MCF 10A (cell line): ENCODE measurements around the gene MSI2. TPM values are rescaled to one million over a fixed set of nuclear protein-coding genes. Genes with fewer than 3 reads are reported as not detected.
A peak's percentile ranks its signal among the peaks of the same experiment; 100 is the strongest.

Experiments
- Bru-seq: library from RNA; stranded (reverse); fragments of 400-500 nt; gene quantifications from one replicate; lab custom pipeline; 2021; lab: Mats Ljungman, UMichigan
- BruChase-seq, 2 experiments: library from RNA; stranded (reverse); fragments of 400-500 nt; gene quantifications; one replicate each; lab custom pipeline; 2021; lab: Mats Ljungman, UMichigan
- BruUV-seq: library from RNA; stranded (reverse); fragments of 400-500 nt; replicated peaks from 2 replicates; lab custom pipeline; 2021; lab: Mats Ljungman, UMichigan
- CTCF ChIA-PET: fragments of 300-600 bp; sonication (Branson Sonifier 250); formaldehyde crosslinking; extraction: SDS; loops from one replicate; lab custom pipeline; 2021; ENCODE audit warnings: antibody characterized with exemption, inconsistent platforms; lab: Yijun Ruan, JAX
- POLR2A ChIA-PET: fragments of 300-600, 350-650 bp; sonication (Branson Sonifier 250); formaldehyde crosslinking; extraction: SDS; loops from one replicate; lab custom pipeline; 2020; ENCODE audit warnings: antibody characterized with exemption, inconsistent platforms; lab: Yijun Ruan, JAX
- DNase-seq: peaks from one replicate; pipeline ENCODE4 v3.0.0-alpha.2; 2018; ENCODE audit not compliant: unreplicated experiment
- H3K27ac Mint-ChIP-seq: one replicate; pipeline ENCODE4 v1.8.0; 2022; ENCODE audit warnings: mild to moderate bottlenecking, low read depth, mixed read lengths; ENCODE audit not compliant: unreplicated experiment
- H3K27me3 Mint-ChIP-seq: one replicate; pipeline ENCODE4 v1.8.0; 2022; ENCODE audit warnings: mixed read lengths; ENCODE audit not compliant: insufficient read depth, unreplicated experiment
- H3K36me3 Mint-ChIP-seq: one replicate; pipeline ENCODE4 v1.8.0; 2022; ENCODE audit warnings: mild to moderate bottlenecking, moderate library complexity, mixed read lengths; ENCODE audit not compliant: insufficient read depth, unreplicated experiment
- H3K4me1 Mint-ChIP-seq: one replicate; pipeline ENCODE4 v1.8.0; 2022; ENCODE audit warnings: mixed read lengths; ENCODE audit not compliant: insufficient read depth, unreplicated experiment
- H3K4me3 Mint-ChIP-seq: one replicate; pipeline ENCODE4 v1.8.0; 2022; ENCODE audit warnings: mild to moderate bottlenecking, moderate library complexity, mixed read lengths; ENCODE audit not compliant: unreplicated experiment
- H3K9me3 Mint-ChIP-seq: one replicate; pipeline ENCODE4 v1.8.0; 2022; ENCODE audit warnings: mixed read lengths; ENCODE audit not compliant: unreplicated experiment
- intact Hi-C: fragments of 100-400 bp; cut with micrococcal nuclease; formaldehyde crosslinking; loops from 2 replicates; pipeline ENCODE4 v1.14.1; 2022
- long read RNA-seq: library from polyadenylated mRNA; stranded (forward); transcript quantifications from one replicate; pipeline ENCODE4 v2.0.0, GENCODE V29; 2022
- total RNA-seq: library from RNA; stranded (reverse); gene quantifications from 2 replicates; pipeline ENCODE4 v1.2.3, GENCODE V29; 2022
- TF ChIP-seq, protein P1 (sequence below): fragments of 200-600 bp; IDR thresholded peaks from one replicate; pipeline ENCODE4 v1.8.0; 2022; ENCODE audit warnings: antibody characterized with exemption, mild to moderate bottlenecking; ENCODE audit not compliant: unreplicated experiment

The MSI2 gene
- total RNA-seq (52.4 and 60.6 TPM in 2 replicates), Bru-seq, nascent RNA (percentile 68 among the genes with signal in this experiment), BruChase-seq, experiment 1, labeled RNA remaining after a 6-hour chase (percentile 67 among the genes with signal in this experiment), BruChase-seq, experiment 2, labeled RNA remaining after a 2-hour chase (percentile 66 among the genes with signal in this experiment)
- long read RNA-seq, full-length matches to known transcripts, result 3 of 11 reads
- long read RNA-seq, partial matches to known transcripts, result 1 of 11 reads
- long read RNA-seq, other reads (novel, unspliced or antisense), result 7 of 11 reads

DNA sequence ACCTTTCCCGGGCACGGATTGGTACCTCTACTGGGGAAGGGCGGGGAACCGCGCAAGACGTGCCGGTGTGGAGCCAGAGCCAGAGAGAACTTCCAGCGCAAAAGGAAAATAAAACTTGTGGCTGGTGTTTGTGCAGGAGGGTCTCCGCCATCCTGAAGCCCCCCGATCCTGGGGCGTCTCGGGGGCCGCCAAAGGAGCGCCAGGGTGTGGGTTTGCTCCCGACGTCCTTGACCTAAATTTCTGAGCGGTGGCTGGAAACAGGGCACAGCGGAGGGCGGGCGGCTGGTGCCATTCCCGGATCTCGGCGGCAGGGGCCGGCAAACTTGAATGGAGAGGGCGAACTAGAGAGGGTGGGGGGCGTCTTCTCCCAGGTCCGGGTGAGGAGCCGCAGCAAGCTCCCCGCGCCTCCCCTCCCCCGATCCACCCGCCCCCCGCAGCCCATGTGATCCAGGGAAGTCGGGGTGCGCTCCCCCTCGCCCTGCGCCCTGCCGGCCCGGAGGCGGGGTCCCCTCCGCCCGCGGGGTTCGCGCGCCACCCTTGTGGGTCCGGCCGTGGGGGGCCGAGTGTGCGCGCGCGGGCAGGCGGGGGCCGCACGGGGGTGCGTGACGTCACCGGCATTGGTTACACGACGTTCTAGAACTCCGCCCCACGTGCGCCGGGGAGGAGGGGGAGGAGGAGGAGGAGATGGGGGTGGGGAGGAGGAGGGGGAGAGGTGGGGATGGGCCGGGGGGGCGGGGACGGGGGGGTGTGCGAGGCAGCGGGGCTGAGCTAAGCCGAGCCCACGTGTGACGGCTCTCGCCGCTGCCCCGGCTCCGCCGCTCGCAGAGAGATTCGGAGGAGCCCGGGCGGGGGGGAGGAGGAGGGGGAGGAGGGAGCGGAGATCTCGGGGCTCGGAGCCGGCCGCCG, at the start of gene MSI2:
TSS of gene MSI2 (plus strand) at position 748 of the 906 bp plus-strand sequence. CDS start 220 bp downstream, outside the sequence.
- BruUV-seq, result no TSS peak
- Mint-ChIP-seq H3K4me1 (peaks cover 18% of the 10 kb centered on the region), H3K4me3 (peak within 1 kb of the TSS; percentile 96), H3K27me3 (no peaks in the 10 kb centered on the region), H3K9me3 (peaks cover 6% of the 10 kb centered on the region), H3K27ac (peak within 1 kb of the TSS; percentile 89), H3K36me3 (peaks cover 19% of the 10 kb centered on the region)
- intact Hi-C loops, result loop anchor here (5.0 kb wide), 3 partner anchors 186 to 416 kb away; no protein-coding TSS in a partner anchor
- ChIA-PET POLR2A (interaction anchor here (0.7 to 3.3 kb wide), 6 partner anchors 12 to 750 kb away, joined by 3 to 15 read pairs (median 8); partner anchors contain the start of gene SRSF1), CTCF (no interaction called here)
- TF ChIP-seq, protein P1, sequence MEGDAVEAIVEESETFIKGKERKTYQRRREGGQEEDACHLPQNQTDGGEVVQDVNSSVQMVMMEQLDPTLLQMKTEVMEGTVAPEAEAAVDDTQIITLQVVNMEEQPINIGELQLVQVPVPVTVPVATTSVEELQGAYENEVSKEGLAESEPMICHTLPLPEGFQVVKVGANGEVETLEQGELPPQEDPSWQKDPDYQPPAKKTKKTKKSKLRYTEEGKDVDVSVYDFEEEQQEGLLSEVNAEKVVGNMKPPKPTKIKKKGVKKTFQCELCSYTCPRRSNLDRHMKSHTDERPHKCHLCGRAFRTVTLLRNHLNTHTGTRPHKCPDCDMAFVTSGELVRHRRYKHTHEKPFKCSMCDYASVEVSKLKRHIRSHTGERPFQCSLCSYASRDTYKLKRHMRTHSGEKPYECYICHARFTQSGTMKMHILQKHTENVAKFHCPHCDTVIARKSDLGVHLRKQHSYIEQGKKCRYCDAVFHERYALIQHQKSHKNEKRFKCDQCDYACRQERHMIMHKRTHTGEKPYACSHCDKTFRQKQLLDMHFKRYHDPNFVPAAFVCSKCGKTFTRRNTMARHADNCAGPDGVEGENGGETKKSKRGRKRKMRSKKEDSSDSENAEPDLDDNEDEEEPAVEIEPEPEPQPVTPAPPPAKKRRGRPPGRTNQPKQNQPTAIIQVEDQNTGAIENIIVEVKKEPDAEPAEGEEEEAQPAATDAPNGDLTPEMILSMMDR, result no peak
- peak; percentile 83 for DNase-seq

DNA sequence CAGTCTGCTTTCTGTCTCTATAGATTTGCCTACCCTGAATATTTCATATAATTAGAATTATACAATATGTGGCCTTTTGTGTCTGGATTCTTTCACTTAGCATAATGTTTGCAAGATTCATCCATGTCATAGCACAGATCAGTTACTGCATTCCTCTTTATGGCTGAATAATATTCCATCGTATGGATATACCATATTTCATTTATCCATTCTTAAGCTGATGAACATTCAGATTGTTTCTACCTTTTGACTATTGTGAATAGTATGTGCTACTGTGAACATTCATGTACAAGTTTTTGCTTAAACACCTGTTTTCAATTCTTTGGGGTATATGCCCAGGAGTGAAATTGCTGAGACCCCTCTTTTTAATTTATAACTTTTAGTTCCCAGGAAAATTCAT, 49.4 kb upstream of the MSI2 start:
- no peaks in the 10 kb centered on the region for H3K9me3 Mint-ChIP-seq
- no peak overlapping the region for H3K27ac Mint-ChIP-seq
- intact Hi-C loops, result no loop called here
- H3K4me1 Mint-ChIP-seq, result peaks cover 19% of the 10 kb centered on the region
- H3K4me3 Mint-ChIP-seq, result no peak overlapping the region
- no TSS peak for BruUV-seq
- CTCF ChIA-PET, result interaction anchor here (4.3 kb wide), 1 partner anchor 36 kb away, joined by 20 read pairs; no protein-coding TSS in a partner anchor
- DNase-seq, result no peak
- POLR2A ChIA-PET, result interaction anchor here (0.6 kb wide), 1 partner anchor 1084 kb away, joined by 3 read pairs; no protein-coding TSS in a partner anchor
- H3K27me3 Mint-ChIP-seq, result no peaks in the 10 kb centered on the region
- no peaks in the 10 kb centered on the region for H3K36me3 Mint-ChIP-seq
- TF ChIP-seq, protein P1, result no peak

DNA sequence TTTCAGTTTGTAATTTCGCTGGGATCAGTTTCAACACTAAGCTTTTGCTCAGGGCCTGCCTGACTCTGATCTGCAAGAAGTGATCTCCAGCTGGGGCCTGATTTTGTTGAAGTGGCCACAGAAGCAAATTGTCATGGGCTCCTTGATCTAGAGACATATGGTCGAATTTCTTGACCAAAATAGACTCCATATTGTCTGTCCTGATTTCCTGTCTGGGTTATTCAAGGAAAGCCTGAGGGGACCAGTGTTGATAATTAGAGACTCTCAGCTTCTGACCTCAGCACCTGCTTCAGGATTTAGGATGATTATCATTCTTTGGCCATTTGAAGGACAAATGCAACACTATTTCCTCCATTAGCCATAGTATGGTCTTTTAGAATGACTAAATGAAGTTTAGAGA, 48.9 kb upstream of the MSI2 start:
- TF ChIP-seq, protein P1, result no peak
- intact Hi-C loops, result no loop called here
- no peaks in the 10 kb centered on the region for H3K9me3 Mint-ChIP-seq
- H3K4me3 Mint-ChIP-seq, result no peak overlapping the region
- H3K36me3 Mint-ChIP-seq, result no peaks in the 10 kb centered on the region
- H3K4me1 Mint-ChIP-seq, result peaks cover 19% of the 10 kb centered on the region
- ChIA-PET CTCF (interaction anchor here (0.7 to 4.3 kb wide), 2 partner anchors 10 to 36 kb away, joined by 3 to 20 read pairs; no protein-coding TSS in a partner anchor), POLR2A (interaction anchor here (1.1 to 1.6 kb wide), 2 partner anchors 9 to 10 kb away, joined by 6 read pairs; no protein-coding TSS in a partner anchor)
- H3K27me3 Mint-ChIP-seq, result no peaks in the 10 kb centered on the region
- BruUV-seq, result no TSS peak
- DNase-seq, result no peak
- no peak overlapping the region for H3K27ac Mint-ChIP-seq
